G401 (cell line): Measurements from ENCODE around the gene STAG1. TPM values are rescaled to one million over a fixed set of nuclear protein-coding genes. Genes with fewer than 3 reads are reported as not detected.
"Not testable (repeated sequence)": the region's sequence is repeated elsewhere in the genome, so short reads cannot be mapped to it uniquely, and the experiment has no call there.

Experiments
- DNase-seq: peaks from one replicate; pipeline ENCODE4 v3.0.0-alpha.2; 2015; ENCODE audit warnings: low spot score
- in situ Hi-C: cut with HindIII; loops from 2 replicates; pipeline ENCODE4 v1.10.0; 2016; ENCODE audit warnings: low sequenced_read_pairs, mixed read lengths
- total RNA-seq: library from RNA; depleted of rRNA; stranded (reverse); fragments of >200 nt; shearing (Covaris generic); gene quantifications from 2 replicates; pipeline ENCODE4 v1.2.3, GENCODE V29; 2014; rRNA removed

The STAG1 gene
- 14.0 and 22.4 TPM in 2 replicates for total RNA-seq

- in situ Hi-C loops, result loop anchor here (25.0 kb wide), 1 partner anchor 260 kb away; no protein-coding TSS in a partner anchor
- DNase-seq, result no peak
Measured at GRCh38 chr3:136752172-136752421, at the start of gene STAG1. Gene STAG1, minus strand, starts transcription at chr3:136752378. Its CDS starts 121,480 bp downstream, at chr3:136630898.

- DNase-seq, in situ Hi-C loops: not testable (repeated sequence)
Measured at GRCh38 chr3:136801146-136801545, 49.0 kb upstream of the STAG1 start.

GRCh38 chr3:136792556-136793330 is 40.6 kb upstream of the STAG1 start:
- peak; percentile 97 for DNase-seq
- in situ Hi-C loops, result no loop called here

- in situ Hi-C loops, result no loop called here
- peak; percentile 77 for DNase-seq
Measured at GRCh38 chr3:136790786-136791185, 38.6 kb upstream of the STAG1 start.

- in situ Hi-C loops, result no loop called here
- DNase-seq, result peak; percentile 11
Measured at GRCh38 chr3:136789976-136790375, 37.8 kb upstream of the STAG1 start.

GRCh38 chr3:136788154-136788553 is 36.0 kb upstream of the STAG1 start:
- DNase-seq, result no peak
- in situ Hi-C loops, result no loop called here

GRCh38 chr3:136787349-136787748 is 35.2 kb upstream of the STAG1 start:
- in situ Hi-C loops, result no loop called here
- peak; percentile 86 for DNase-seq

- no peak for DNase-seq
- in situ Hi-C loops, result no loop called here
Measured at GRCh38 chr3:136783708-136784191, 31.6 kb upstream of the STAG1 start.

GRCh38 chr3:136780741-136781140 is 28.6 kb upstream of the STAG1 start:
- in situ Hi-C loops, result no loop called here

GRCh38 chr3:136778865-136779264 is 26.7 kb upstream of the STAG1 start:
- DNase-seq, result no peak
- in situ Hi-C loops, result no loop called here

More at GRCh38 chr3:136780741-136781140, 28.6 kb upstream of the STAG1 start:
- DNase-seq, result no peak

GRCh38 chr3:136772709-136773108 is 20.5 kb upstream of the STAG1 start:
- in situ Hi-C loops, result loop anchor here (25.0 kb wide), 1 partner anchor 240 kb away; no protein-coding TSS in a partner anchor
- DNase-seq, result no peak

GRCh38 chr3:136758160-136759102 is 6.3 kb upstream of the STAG1 start:
- in situ Hi-C loops, result loop anchor here (25.0 kb wide), 1 partner anchor 254 kb away; no protein-coding TSS in a partner anchor
- not testable (repeated sequence) for DNase-seq

- DNase-seq, result no peak
- in situ Hi-C loops, result loop anchor here (25.0 kb wide), 1 partner anchor 257 kb away; no protein-coding TSS in a partner anchor
Measured at GRCh38 chr3:136755192-136755591, 3.0 kb upstream of the STAG1 start.

- no peak for DNase-seq
- in situ Hi-C loops, result loop anchor here (25.0 kb wide), 1 partner anchor 259 kb away; no protein-coding TSS in a partner anchor
Measured at GRCh38 chr3:136753326-136753939, 1.3 kb upstream of the STAG1 start.

- in situ Hi-C loops, result loop anchor here (25.0 kb wide), 1 partner anchor 260 kb away; no protein-coding TSS in a partner anchor
Measured at GRCh38 chr3:136752422-136753325, 496 bp upstream of the STAG1 start.

GRCh38 chr3:136751316-136752171 is 634 bp downstream of the STAG1 start:
- peak; percentile 64 for DNase-seq
- in situ Hi-C loops, result loop anchor here (25.0 kb wide), 1 partner anchor 261 kb away; no protein-coding TSS in a partner anchor

More at GRCh38 chr3:136752422-136753325, 496 bp upstream of the STAG1 start:
- DNase-seq, result peak; percentile 97

GRCh38 chr3:136750897-136751315 is 1.3 kb downstream of the STAG1 start:
- in situ Hi-C loops, result loop anchor here (25.0 kb wide), 1 partner anchor 261 kb away; no protein-coding TSS in a partner anchor
- peak; percentile 17 for DNase-seq
